Measurements from ENCODE around the gene KCNAB3. TPM values are rescaled to one million over a fixed set of nuclear protein-coding genes. Genes with fewer than 3 reads are reported as not detected.

KCNAB3 gene
- total RNA-seq, 1 donor from 2014 or later: 19.9 TPM

DNA sequence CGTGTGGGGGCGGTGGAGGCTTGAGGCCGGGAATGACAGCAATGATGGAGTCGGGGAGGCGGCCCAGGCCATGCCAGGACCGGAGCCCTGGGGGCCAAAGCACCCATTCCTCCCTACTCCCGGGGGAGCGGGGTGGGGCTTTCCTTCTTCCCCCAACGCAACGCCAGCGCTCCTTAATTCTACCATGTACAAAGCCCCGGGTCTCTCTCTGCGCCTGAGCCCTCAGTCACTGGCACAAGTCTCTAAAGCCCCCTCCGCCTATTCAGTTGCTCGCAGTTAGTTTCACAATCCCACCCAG lies 13.3 kb downstream of the KCNAB3 start:
- no peak overlapping the region for H3K27ac Mint-ChIP-seq (ENCODE audit: unreplicated experiment)
- peaks cover 7% of the 10 kb centered on the region for H3K27me3 Mint-ChIP-seq (ENCODE audit: low read depth)
- peak overlapping the region; percentile 80 for H3K4me3 Mint-ChIP-seq
- H3K36me3 Mint-ChIP-seq (ENCODE audit: low read depth): peaks cover 2% of the 10 kb centered on the region
- H3K9me3 Mint-ChIP-seq: peaks cover 3% of the 10 kb centered on the region
- DNase-seq (ENCODE audit: low read depth, low spot score): no peak
- peaks cover 25% of the 10 kb centered on the region for H3K4me1 Mint-ChIP-seq
- TF ChIP-seq, protein P1, sequence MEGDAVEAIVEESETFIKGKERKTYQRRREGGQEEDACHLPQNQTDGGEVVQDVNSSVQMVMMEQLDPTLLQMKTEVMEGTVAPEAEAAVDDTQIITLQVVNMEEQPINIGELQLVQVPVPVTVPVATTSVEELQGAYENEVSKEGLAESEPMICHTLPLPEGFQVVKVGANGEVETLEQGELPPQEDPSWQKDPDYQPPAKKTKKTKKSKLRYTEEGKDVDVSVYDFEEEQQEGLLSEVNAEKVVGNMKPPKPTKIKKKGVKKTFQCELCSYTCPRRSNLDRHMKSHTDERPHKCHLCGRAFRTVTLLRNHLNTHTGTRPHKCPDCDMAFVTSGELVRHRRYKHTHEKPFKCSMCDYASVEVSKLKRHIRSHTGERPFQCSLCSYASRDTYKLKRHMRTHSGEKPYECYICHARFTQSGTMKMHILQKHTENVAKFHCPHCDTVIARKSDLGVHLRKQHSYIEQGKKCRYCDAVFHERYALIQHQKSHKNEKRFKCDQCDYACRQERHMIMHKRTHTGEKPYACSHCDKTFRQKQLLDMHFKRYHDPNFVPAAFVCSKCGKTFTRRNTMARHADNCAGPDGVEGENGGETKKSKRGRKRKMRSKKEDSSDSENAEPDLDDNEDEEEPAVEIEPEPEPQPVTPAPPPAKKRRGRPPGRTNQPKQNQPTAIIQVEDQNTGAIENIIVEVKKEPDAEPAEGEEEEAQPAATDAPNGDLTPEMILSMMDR (conservative IDR thresholded peaks at IDR 0.05): no peak

DNA sequence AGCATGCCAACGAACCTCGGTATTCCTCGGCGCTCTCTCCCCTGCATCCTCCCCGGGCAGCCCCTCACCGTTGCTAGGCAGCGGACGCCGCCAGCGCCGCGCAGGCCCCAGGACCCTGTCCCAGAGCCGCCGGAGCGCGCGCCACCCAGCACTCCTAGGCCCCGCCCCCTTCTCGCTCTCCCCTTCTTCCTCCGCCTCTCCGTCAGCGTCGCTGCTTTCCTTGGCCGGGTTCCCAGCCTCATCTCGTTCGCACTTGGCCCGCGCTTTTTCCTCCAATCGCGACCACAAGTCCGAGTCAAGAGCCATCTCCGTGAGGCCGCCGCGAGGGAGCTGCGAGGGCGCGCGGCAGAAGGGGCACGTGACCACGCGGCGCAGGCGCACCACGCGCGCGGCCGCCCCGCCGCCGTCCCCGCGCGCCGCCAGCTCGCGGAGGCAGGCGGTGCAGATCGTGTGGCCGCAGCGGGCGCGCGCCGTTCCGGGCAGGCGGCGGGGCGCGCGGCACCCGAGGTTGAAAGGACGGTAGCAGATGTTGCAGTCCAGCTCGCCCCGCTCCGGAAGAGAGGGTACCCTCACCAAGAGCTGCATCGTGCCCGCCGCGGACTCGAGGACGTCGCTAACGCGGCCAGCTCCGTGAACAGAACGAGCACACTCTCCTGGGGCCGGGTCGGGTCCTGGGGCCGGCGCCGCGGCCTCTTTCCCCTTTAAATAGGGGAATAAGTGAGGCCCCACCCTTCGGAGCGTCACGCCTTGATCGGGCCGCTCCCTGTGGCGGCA lies 13.9 kb downstream of the KCNAB3 start, which contains the start of gene RNF227:
TSS of gene RNF227 (minus strand) at position 679 of the 774 bp plus-strand sequence. CDS start at position 585, 94 bp downstream.
- TF ChIP-seq, protein P1 (conservative IDR thresholded peaks at IDR 0.05): no peak
- Mint-ChIP-seq H3K4me3 (peak within 1 kb of the TSS; percentile 86), H3K9me3 (peaks cover 3% of the 10 kb centered on the region), H3K36me3 (ENCODE audit: low read depth) (peaks cover 2% of the 10 kb centered on the region), H3K4me1 (peaks cover 25% of the 10 kb centered on the region), H3K27ac (ENCODE audit: unreplicated experiment) (peak within 1 kb of the TSS; percentile 86), H3K27me3 (ENCODE audit: low read depth) (peaks cover 7% of the 10 kb centered on the region)
- peak; percentile 80 for DNase-seq (ENCODE audit: low read depth, low spot score)

DNA sequence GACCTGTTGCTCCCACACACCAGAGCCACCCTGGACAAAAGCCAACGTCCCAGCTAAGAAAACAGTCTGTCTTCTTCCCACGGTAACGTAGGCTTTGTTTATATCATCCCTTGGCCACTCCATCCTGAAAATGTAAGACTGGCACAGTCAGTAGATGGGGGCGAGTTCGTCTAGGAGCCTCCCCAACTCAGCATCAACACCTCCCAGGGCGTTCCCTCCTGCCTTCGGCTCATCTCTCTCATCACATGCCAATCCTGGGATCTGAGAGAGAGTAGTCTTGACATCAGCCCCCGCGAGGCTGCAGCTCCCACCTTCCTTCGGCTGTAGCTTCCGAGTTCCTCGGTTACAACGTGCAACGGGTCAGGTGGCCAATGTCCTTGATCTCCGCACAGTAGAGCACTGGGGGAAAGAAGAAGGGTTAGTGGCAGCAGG lies 14.5 kb downstream of the KCNAB3 start:
- Mint-ChIP-seq H3K27me3 (ENCODE audit: low read depth) (peaks cover 7% of the 10 kb centered on the region), H3K27ac (ENCODE audit: unreplicated experiment) (peak overlapping the region; percentile 86), H3K36me3 (ENCODE audit: low read depth) (peaks cover 6% of the 10 kb centered on the region), H3K9me3 (peaks cover 3% of the 10 kb centered on the region), H3K4me3 (peak overlapping the region; percentile 86), H3K4me1 (peaks cover 25% of the 10 kb centered on the region)
- DNase-seq (ENCODE audit: low read depth, low spot score): no peak
- TF ChIP-seq, protein P1 (conservative IDR thresholded peaks at IDR 0.05): no peak

DNA sequence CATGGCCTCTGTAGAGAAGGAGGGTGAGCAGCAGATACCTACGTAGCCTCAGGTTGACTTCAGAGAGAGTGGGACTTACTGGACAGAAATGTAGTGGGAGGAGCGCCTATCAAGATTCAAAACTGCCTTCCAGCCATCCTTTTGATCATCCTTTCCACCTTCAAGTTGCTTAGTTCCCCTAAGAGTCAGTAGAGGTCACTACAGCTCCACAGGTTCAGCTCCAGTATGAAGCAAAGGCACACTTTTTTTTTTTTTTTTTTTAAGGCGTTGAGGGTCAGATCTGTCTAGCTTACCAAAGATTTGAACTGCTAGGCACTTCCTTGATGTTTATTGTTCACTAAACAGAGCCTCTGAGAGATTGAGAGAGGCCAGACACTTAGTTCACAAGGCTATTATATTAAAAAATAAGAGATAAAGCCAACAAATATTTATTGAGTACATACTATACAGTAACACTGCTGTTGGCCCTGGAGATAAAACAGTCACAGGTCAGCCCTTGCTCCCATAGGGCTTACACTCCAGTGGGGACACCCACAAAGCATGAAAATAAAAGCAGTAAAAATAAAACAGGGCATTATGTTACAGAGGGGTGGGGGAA lies 16.6 kb downstream of the KCNAB3 start:
- H3K4me3 Mint-ChIP-seq: peak overlapping the region; percentile 62
- H3K27me3 Mint-ChIP-seq (ENCODE audit: low read depth): peaks cover 7% of the 10 kb centered on the region
- H3K4me1 Mint-ChIP-seq: peaks cover 25% of the 10 kb centered on the region
- H3K9me3 Mint-ChIP-seq: peaks cover 3% of the 10 kb centered on the region
- no peak overlapping the region for H3K27ac Mint-ChIP-seq (ENCODE audit: unreplicated experiment)
- H3K36me3 Mint-ChIP-seq (ENCODE audit: low read depth): peaks cover 11% of the 10 kb centered on the region
- TF ChIP-seq, protein P1 (conservative IDR thresholded peaks at IDR 0.05): peak; percentile 80
- no peak for DNase-seq (ENCODE audit: low read depth, low spot score)

DNA sequence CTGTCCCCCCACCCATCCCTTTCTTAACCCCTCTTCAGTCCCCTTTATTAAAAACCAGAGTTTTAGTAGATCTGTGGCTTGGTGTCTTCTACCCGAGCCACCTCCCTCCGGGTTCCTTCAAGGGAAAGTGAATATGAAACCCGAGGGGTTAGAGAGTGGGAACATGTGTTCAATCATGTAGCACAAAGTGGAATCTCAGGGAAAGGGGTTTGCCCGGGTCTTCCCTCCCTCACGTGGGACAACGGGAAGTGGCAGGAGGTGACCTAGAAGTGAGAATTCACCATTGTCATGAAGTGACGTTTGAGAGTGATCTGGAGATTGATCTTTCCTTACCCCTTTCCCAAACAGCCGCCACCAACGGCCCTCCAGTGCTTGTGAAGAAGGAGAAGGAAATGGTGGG lies 18.5 kb downstream of the KCNAB3 start:
- H3K27me3 Mint-ChIP-seq (ENCODE audit: low read depth): no peaks in the 10 kb centered on the region
- no peak overlapping the region for H3K4me3 Mint-ChIP-seq
- no peak for DNase-seq (ENCODE audit: low read depth, low spot score)
- H3K27ac Mint-ChIP-seq (ENCODE audit: unreplicated experiment): no peak overlapping the region
- H3K4me1 Mint-ChIP-seq: peaks cover 20% of the 10 kb centered on the region
- peaks cover 12% of the 10 kb centered on the region for H3K36me3 Mint-ChIP-seq (ENCODE audit: low read depth)
- no peaks in the 10 kb centered on the region for H3K9me3 Mint-ChIP-seq
- TF ChIP-seq, protein P1 (conservative IDR thresholded peaks at IDR 0.05): no peak
